ENCODE measurements around the gene NCAM1.

DNA sequence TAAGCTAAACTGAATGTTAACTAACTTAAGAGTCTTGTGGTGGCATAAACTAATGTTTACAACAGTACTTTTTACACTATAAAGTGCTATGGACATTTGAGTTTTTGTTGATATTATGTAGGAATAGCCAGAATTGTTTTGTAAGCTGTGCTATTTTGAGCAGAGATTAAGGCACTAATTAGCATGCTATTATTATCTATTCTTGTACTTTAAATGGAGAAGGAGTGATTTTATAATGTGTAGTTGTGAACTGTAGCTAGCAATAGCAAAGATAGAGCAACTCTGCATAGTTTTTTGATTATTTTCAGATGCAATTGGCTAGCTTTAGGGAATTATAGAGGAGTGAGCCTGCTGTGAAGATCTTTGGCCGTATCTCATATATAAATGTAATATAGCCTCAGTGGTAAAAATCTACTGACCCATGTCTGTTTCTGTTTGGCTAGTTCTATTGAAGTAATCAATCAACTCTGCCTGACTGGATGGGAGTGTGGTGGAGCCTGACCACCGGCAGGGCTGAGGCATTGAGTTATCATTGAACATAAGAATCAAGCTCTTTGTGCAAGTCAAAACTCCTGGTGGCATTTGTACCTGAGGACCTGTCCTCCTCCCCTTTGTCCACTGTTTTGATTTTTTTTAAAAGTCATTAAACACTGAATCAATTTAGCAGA, 34.3 kb downstream of the NCAM1 start:
- TF ChIP-seq ZNF274 (IDR thresholded peaks at IDR 0.05; ENCODE audit: low read depth, low read length) (no peak), YY1 (IDR thresholded peaks at IDR 0.05; ENCODE audit: insufficient read depth, insufficient read length) (no peak)
